ENCODE results near the gene CTAGE9. TPM values are rescaled to one million over a fixed set of nuclear protein-coding genes. Genes with fewer than 3 reads are reported as not detected.
A peak's percentile ranks its signal among the peaks of the same experiment; 100 is the strongest.

Gene CTAGE9
- total and polyA plus RNA-seq, 2 donors (not counting 1 experiment from before 2014, with no cell fraction given): not detected

DNA sequence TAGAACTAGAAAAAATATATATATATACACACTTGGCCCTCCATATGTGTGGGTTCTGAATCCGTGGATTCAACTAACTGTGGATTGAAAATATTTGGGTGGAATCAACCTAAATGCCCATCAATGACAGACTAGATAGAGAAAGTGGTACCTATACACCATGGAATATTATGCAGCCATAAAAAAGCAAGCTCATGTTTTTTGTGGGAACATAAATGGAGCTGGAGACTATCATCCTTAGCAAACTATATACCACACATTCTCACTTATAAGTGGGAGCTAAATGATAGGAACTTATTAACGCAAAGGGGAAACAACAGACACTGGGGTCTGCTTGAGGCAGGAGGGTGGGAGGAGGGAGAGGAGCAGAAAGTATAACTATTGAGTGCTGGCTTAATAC lies 37.6 kb downstream of the CTAGE9 start:
- DNase-seq (no peak), ATAC-seq (ENCODE audit: low read depth) (no peak)
- Mint-ChIP-seq H3K27me3 (no peaks in the 10 kb centered on the region), H3K27ac (no peak overlapping the region), H3K4me3 (no peak overlapping the region), H3K9me3 (ENCODE audit: insufficient read depth) (no peaks in the 10 kb centered on the region), H3K4me1 (no peaks in the 10 kb centered on the region)
- Histone ChIP-seq H3K4me2 (replicated peaks; ENCODE audit: low read depth, low read length, poor library complexity, severe bottlenecking) (no peak overlapping the region), H4K20me1 (ENCODE audit: control insufficient read depth, insufficient read depth, low read length, poor library complexity, severe bottlenecking) (no peaks in the 10 kb centered on the region), H3K4me1 (ENCODE audit: control insufficient read depth in 2 of 2, insufficient read depth in 2 of 2, low read length in 2 of 2) (no peaks in the 10 kb centered on the region), H2AFZ (ENCODE audit: insufficient read depth, low read depth, low read length, poor library complexity, severe bottlenecking) (no peak overlapping the region), H3K36me3 (replicated peaks in 1 of 2; ENCODE audit: control extremely low read depth in 1 of 2, control insufficient read depth in 1 of 2, extremely low read depth in 1 of 2, insufficient read depth in 2 of 2, low read length in 1 of 2) (no peaks in the 10 kb centered on the region), H3K4me3 (ENCODE audit: control extremely low read depth in 1 of 5, extremely low read depth in 1 of 5, insufficient read depth in 1 of 5, low read depth in 2 of 5, low read length in 4 of 5) (no peak overlapping the region), H3K27me3 (replicated peaks in 1 of 4; ENCODE audit: control extremely low read depth in 1 of 4, control insufficient read depth in 3 of 4, insufficient read depth in 4 of 4, low read length in 3 of 4) (no peaks in the 10 kb centered on the region), H3K9me3 (ENCODE audit: control extremely low read depth in 1 of 3, control insufficient read depth in 2 of 3, insufficient read depth in 1 of 3, low read length in 2 of 3) (no peaks in the 10 kb centered on the region), H3K27ac (ENCODE audit: low read length in 2 of 2) (no peak overlapping the region), H3K9ac (ENCODE audit: low read length) (no peak overlapping the region), H3K79me2 (ENCODE audit: control insufficient read depth, insufficient read depth, low read length) (no peaks in the 10 kb centered on the region)
- intact Hi-C loops (cut with micrococcal nuclease): no loop called here
- ChIA-PET CTCF (interaction anchor here (1.0 kb wide), 2 partner anchors 21 to 45 kb away, joined by 3 read pairs; partner anchors contain the start of gene MED23), POLR2A (no interaction called here)
- no CpG with 5 or more reads among the region's 2 CpGs for WGBS (ENCODE audit: insufficient coverage)
- TF ChIP-seq, protein P1, sequence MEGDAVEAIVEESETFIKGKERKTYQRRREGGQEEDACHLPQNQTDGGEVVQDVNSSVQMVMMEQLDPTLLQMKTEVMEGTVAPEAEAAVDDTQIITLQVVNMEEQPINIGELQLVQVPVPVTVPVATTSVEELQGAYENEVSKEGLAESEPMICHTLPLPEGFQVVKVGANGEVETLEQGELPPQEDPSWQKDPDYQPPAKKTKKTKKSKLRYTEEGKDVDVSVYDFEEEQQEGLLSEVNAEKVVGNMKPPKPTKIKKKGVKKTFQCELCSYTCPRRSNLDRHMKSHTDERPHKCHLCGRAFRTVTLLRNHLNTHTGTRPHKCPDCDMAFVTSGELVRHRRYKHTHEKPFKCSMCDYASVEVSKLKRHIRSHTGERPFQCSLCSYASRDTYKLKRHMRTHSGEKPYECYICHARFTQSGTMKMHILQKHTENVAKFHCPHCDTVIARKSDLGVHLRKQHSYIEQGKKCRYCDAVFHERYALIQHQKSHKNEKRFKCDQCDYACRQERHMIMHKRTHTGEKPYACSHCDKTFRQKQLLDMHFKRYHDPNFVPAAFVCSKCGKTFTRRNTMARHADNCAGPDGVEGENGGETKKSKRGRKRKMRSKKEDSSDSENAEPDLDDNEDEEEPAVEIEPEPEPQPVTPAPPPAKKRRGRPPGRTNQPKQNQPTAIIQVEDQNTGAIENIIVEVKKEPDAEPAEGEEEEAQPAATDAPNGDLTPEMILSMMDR (IDR thresholded peaks at IDR 0.05): no peak
- TF ChIP-seq EZH2 (IDR thresholded peaks at IDR 0.05; ENCODE audit: borderline replicate concordance, insufficient read depth, low read depth, low read length, poor library complexity, severe bottlenecking): no peak

DNA sequence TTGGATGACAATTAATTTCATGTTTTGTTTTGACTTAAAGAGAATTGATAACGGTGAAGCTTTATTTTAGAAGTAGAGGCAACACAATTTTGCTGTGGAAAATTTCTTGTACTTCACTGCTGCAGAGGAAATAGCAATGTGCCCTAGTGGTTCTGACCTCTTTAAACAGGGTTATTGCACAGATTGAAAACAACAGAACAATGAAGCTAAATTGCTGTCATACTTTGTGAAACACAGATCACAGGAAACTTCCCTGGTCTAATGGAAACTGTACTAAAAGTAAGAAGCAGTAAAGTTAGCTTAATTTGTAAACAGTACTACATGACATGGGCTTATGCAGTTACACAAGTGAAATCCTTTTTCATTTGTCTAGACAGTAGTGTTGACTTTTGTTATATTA lies 40.9 kb downstream of the CTAGE9 start:
- TF ChIP-seq EZH2 (IDR thresholded peaks at IDR 0.05; ENCODE audit: borderline replicate concordance, insufficient read depth, low read depth, low read length, poor library complexity, severe bottlenecking): no peak
- TF ChIP-seq, protein P1 (IDR thresholded peaks at IDR 0.05): no peak
- Histone ChIP-seq H3K36me3 (replicated peaks in 1 of 2; ENCODE audit: control extremely low read depth in 1 of 2, control insufficient read depth in 1 of 2, extremely low read depth in 1 of 2, insufficient read depth in 2 of 2, low read length in 1 of 2) (no peaks in the 10 kb centered on the region), H3K4me1 (ENCODE audit: control insufficient read depth in 2 of 2, insufficient read depth in 2 of 2, low read length in 2 of 2) (no peaks in the 10 kb centered on the region), H3K27me3 (replicated peaks in 1 of 4; ENCODE audit: control extremely low read depth in 1 of 4, control insufficient read depth in 3 of 4, insufficient read depth in 4 of 4, low read length in 3 of 4) (no peaks in the 10 kb centered on the region), H3K9ac (ENCODE audit: low read length) (no peak overlapping the region), H3K79me2 (ENCODE audit: control insufficient read depth, insufficient read depth, low read length) (no peaks in the 10 kb centered on the region), H2AFZ (ENCODE audit: insufficient read depth, low read depth, low read length, poor library complexity, severe bottlenecking) (peak overlapping the region; percentile 28), H3K4me3 (ENCODE audit: control extremely low read depth in 1 of 5, extremely low read depth in 1 of 5, insufficient read depth in 1 of 5, low read depth in 2 of 5, low read length in 4 of 5) (no peak overlapping the region), H3K27ac (ENCODE audit: low read length in 2 of 2) (no peak overlapping the region), H3K9me3 (ENCODE audit: control extremely low read depth in 1 of 3, control insufficient read depth in 2 of 3, insufficient read depth in 1 of 3, low read length in 2 of 3) (no peaks in the 10 kb centered on the region), H3K4me2 (replicated peaks; ENCODE audit: low read depth, low read length, poor library complexity, severe bottlenecking) (peak overlapping the region; percentile 8), H4K20me1 (ENCODE audit: control insufficient read depth, insufficient read depth, low read length, poor library complexity, severe bottlenecking) (no peaks in the 10 kb centered on the region)
- WGBS (ENCODE audit: insufficient coverage): 71% methylated on average over 1 of the region's 1 CpG
- no peaks in the 10 kb centered on the region for H3K27me3 Mint-ChIP-seq
- ATAC-seq (ENCODE audit: low read depth) (no peak), DNase-seq (no peak)
- intact Hi-C loops (cut with micrococcal nuclease): no loop called here
- CTCF ChIA-PET: interaction anchor here (1.6 kb wide), 1 partner anchor 24 kb away, joined by 4 read pairs; no protein-coding TSS in a partner anchor
- H3K27ac Mint-ChIP-seq: no peak overlapping the region
- H3K4me1 Mint-ChIP-seq: no peaks in the 10 kb centered on the region
- no peak overlapping the region for H3K4me3 Mint-ChIP-seq
- POLR2A ChIA-PET: no interaction called here
- H3K9me3 Mint-ChIP-seq (ENCODE audit: insufficient read depth): no peaks in the 10 kb centered on the region
